ENCODE data around the gene FILIP1L.

DNA sequence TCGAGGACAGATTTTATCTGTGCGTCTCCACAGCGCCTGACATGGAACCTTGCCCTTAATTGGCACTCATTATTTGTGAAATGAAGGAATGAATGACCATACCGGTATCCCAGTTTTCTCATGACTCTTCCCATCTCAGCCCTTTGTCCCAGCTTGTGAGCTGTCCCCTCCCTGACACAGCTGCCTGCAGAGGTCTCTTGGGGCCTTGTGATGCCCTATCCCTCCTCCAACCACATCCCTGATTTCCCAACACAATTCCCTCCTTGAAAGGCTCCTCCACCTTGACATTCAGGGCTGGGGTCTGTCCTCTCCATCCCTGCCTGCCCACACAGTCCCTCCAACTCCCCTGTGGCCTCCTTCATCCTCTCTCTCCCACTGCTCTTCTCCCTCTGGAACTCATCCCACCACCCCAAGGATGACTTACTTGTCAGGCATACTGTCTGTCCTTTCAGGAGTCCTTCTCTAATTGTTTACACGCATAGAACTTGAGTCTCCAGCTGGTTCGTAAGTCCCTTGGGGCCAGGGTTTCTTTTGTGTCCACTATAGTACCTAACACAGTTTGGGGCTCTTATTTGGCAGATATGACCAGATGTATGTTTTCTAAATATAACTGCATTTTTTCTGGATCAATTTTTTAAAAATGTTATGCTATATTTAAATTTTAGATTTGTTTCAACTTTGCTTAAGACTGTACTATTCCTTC lies 35.6 kb upstream of the FILIP1L start:
- TF ChIP-seq, protein P1, sequence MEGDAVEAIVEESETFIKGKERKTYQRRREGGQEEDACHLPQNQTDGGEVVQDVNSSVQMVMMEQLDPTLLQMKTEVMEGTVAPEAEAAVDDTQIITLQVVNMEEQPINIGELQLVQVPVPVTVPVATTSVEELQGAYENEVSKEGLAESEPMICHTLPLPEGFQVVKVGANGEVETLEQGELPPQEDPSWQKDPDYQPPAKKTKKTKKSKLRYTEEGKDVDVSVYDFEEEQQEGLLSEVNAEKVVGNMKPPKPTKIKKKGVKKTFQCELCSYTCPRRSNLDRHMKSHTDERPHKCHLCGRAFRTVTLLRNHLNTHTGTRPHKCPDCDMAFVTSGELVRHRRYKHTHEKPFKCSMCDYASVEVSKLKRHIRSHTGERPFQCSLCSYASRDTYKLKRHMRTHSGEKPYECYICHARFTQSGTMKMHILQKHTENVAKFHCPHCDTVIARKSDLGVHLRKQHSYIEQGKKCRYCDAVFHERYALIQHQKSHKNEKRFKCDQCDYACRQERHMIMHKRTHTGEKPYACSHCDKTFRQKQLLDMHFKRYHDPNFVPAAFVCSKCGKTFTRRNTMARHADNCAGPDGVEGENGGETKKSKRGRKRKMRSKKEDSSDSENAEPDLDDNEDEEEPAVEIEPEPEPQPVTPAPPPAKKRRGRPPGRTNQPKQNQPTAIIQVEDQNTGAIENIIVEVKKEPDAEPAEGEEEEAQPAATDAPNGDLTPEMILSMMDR (IDR thresholded peaks at IDR 0.05) = no peak
- TF ChIP-seq POLR2A (IDR thresholded peaks at IDR 0.05) = no peak

Data from heart left ventricle (tissue), 13 donors.